Right cardiac atrium (tissue), 5 donors: ENCODE results near the gene CCNI2. TPM values are rescaled to one million over a fixed set of nuclear protein-coding genes. Genes with fewer than 3 reads are reported as not detected.

Source experiments
- ATAC-seq, 2 donors: fragments of 200-7000 bp; cut with Tn5 transposase; one replicate each; pipeline versions ENCODE4 v1.8.0 to v1.9.1; 2020; ENCODE audit warnings: moderate library complexity in 2 of 2, mild to moderate bottlenecking in 1 of 2
- DNase-seq, 3 donors: peaks; one replicate each; pipeline ENCODE4 v3.0.0-alpha.2; 2020
- H3K27ac ChIP-seq: one replicate; pipeline ENCODE4 v1.5.1; 2013; ENCODE audit warnings: mild to moderate bottlenecking, low read length, control low read depth, moderate library complexity
- H3K27me3 ChIP-seq: one replicate; pipeline ENCODE4 v1.6.1; 2013; ENCODE audit not compliant: control insufficient read depth, insufficient read depth
- H3K4me1 ChIP-seq: one replicate; pipeline ENCODE4 v1.6.1; 2013; ENCODE audit warnings: low read length; ENCODE audit not compliant: control insufficient read depth, insufficient read depth
- H3K4me3 ChIP-seq: one replicate; pipeline ENCODE4 v1.5.1; 2013; ENCODE audit warnings: low read length, control low read depth
- H3K9me3 ChIP-seq: one replicate; pipeline ENCODE4 v1.6.1; 2013; ENCODE audit warnings: low read length; ENCODE audit not compliant: control insufficient read depth
- WGBS: extraction: QIAGEN DNeasy Blood & Tissue Kit; methylation state at CpG from one replicate; pipeline ENCODE4 v1.1.7; 2013; 5-methylcytosine and 5-hydroxymethylcytosine counted together
- intact Hi-C, 4 donors: fragments of 100-400 bp; cut with DNase I; formaldehyde crosslinking; loops; one replicate each; pipeline versions ENCODE4 v1.11.0 to v1.14.0; 2022 to 2023
- polyA plus RNA-seq: library from polyadenylated mRNA; stranded (reverse); fragments of 200-250 nt; gene quantifications from one replicate; pipeline ENCODE4 v1.2.3, GENCODE V29; 2013
- total RNA-seq, 4 donors: library from RNA; stranded (reverse); fragmentation: NEBNext Ultra II Directional; extraction: Animal tissue kit (Norgen Biotek cat#: 25700); gene quantifications; one replicate each; pipeline ENCODE4 v1.2.1, GENCODE V29; 2021
- donor health status: healthy with polysubstance abuse.
- donor health status: DM: no; HTN: yes; CAD: no.
- donor health status: DM: no; HTN: no; CAD: no.
- donor health status: DM: no; HTN: yes; CAD: no; lungs with severe emphysema.
- donor health status: DM: yes; HTN: yes; CAD: no.

CCNI2 gene
- total and polyA plus RNA-seq, 5 donors: 0.09 to 0.14 TPM; not detected in 3

- no peak for ATAC-seq
- Histone ChIP-seq H3K4me3 (no peak overlapping the region), H3K9me3 (no peaks in the 10 kb centered on the region), H3K27me3 (no peaks in the 10 kb centered on the region), H3K4me1 (no peaks in the 10 kb centered on the region), H3K27ac (no peak overlapping the region)
- intact Hi-C loops: loop anchor here in 1 of 4 donors (10.0 kb wide), 1 partner anchor 55 kb away; the partner anchor contains the start of gene SOWAHA
- WGBS: 96% methylated on average over 12 of the region's 12 CpGs
- no peak for DNase-seq
These were observed 12.8 kb downstream of the CCNI2 start for GRCh38 chr5:132760049-132760420.

- ATAC-seq: no peak
- WGBS: 94% methylated on average over 21 of the region's 21 CpGs
- Histone ChIP-seq H3K4me1 (no peaks in the 10 kb centered on the region), H3K4me3 (no peak overlapping the region), H3K27ac (no peak overlapping the region), H3K9me3 (no peaks in the 10 kb centered on the region), H3K27me3 (no peaks in the 10 kb centered on the region)
- intact Hi-C loops: loop anchor here in 1 of 4 donors (10.0 kb wide), 1 partner anchor 54 kb away; the partner anchor contains the start of gene SOWAHA
- DNase-seq: no peak
These were observed 13.5 kb downstream of the CCNI2 start for GRCh38 chr5:132760601-132761317.

GRCh38 chr5:132761321-132762240, 14.4 kb downstream of the CCNI2 start:
- Histone ChIP-seq H3K27me3 (no peaks in the 10 kb centered on the region), H3K27ac (no peak overlapping the region), H3K4me1 (no peaks in the 10 kb centered on the region), H3K9me3 (no peaks in the 10 kb centered on the region), H3K4me3 (no peak overlapping the region)
- DNase-seq (no peak), ATAC-seq (no peak)
- intact Hi-C loops: loop anchor here in 1 of 4 donors (10.0 kb wide), 1 partner anchor 53 kb away; the partner anchor contains the start of gene SOWAHA
- 94% methylated on average over 22 of the region's 22 CpGs for WGBS

- intact Hi-C loops: loop anchor here in 1 of 4 donors (10.0 kb wide), 1 partner anchor 52 kb away; the partner anchor contains the start of gene SOWAHA
- no peak for ATAC-seq
- H3K4me1 ChIP-seq: peaks cover 6% of the 10 kb centered on the region
- H3K9me3 ChIP-seq: no peaks in the 10 kb centered on the region
- no peak overlapping the region for H3K4me3 ChIP-seq
- 94% methylated on average over 11 of the region's 11 CpGs for WGBS
- DNase-seq: no peak
- H3K27ac ChIP-seq: no peak overlapping the region
- no peaks in the 10 kb centered on the region for H3K27me3 ChIP-seq
These were observed 15.2 kb downstream of the CCNI2 start for GRCh38 chr5:132762246-132763000.

GRCh38 chr5:132763181-132764036, 16.2 kb downstream of the CCNI2 start:
- H3K27ac ChIP-seq: no peak overlapping the region
- intact Hi-C loops: loop anchor here in 1 of 4 donors (10.0 kb wide), 1 partner anchor 51 kb away; the partner anchor contains the start of gene SOWAHA
- DNase-seq (no peak), ATAC-seq (no peak)
- H3K9me3 ChIP-seq: no peaks in the 10 kb centered on the region
- 95% methylated on average over 17 of the region's 17 CpGs for WGBS
- no peaks in the 10 kb centered on the region for H3K27me3 ChIP-seq
- peaks cover 13% of the 10 kb centered on the region for H3K4me1 ChIP-seq
- no peak overlapping the region for H3K4me3 ChIP-seq

- Histone ChIP-seq H3K27me3 (no peaks in the 10 kb centered on the region), H3K27ac (no peak overlapping the region), H3K4me1 (peaks cover 13% of the 10 kb centered on the region), H3K9me3 (no peaks in the 10 kb centered on the region), H3K4me3 (no peak overlapping the region)
- 95% methylated on average over 10 of the region's 10 CpGs for WGBS
- DNase-seq (no peak), ATAC-seq (no peak)
- intact Hi-C loops: loop anchor here in 1 of 4 donors (10.0 kb wide), 1 partner anchor 51 kb away; the partner anchor contains the start of gene SOWAHA
These were observed 16.8 kb downstream of the CCNI2 start for GRCh38 chr5:132764051-132764450.

GRCh38 chr5:132764671-132765238, 17.5 kb downstream of the CCNI2 start:
- DNase-seq (no peak), ATAC-seq (no peak)
- no peaks in the 10 kb centered on the region for H3K27me3 ChIP-seq
- no peaks in the 10 kb centered on the region for H3K9me3 ChIP-seq
- H3K4me1 ChIP-seq: peaks cover 13% of the 10 kb centered on the region
- WGBS: 93% methylated on average over 7 of the region's 7 CpGs
- intact Hi-C loops: loop anchor here in 1 of 4 donors (10.0 kb wide), 1 partner anchor 50 kb away; the partner anchor contains the start of gene SOWAHA
- no peak overlapping the region for H3K27ac ChIP-seq
- H3K4me3 ChIP-seq: no peak overlapping the region

- Histone ChIP-seq H3K4me1 (peaks cover 14% of the 10 kb centered on the region), H3K9me3 (no peaks in the 10 kb centered on the region), H3K27ac (no peak overlapping the region), H3K27me3 (no peaks in the 10 kb centered on the region), H3K4me3 (no peak overlapping the region)
- 73% methylated on average over 12 of the region's 12 CpGs for WGBS
- ATAC-seq (peak; percentile 27 to 45), DNase-seq (peak; percentile 57 to 78 (median 68))
- intact Hi-C loops: loop anchor here in 1 of 4 donors (10.0 kb wide), 1 partner anchor 49 kb away; the partner anchor contains the start of gene SOWAHA
These were observed 18.2 kb downstream of the CCNI2 start for GRCh38 chr5:132765311-132766019.
